GM23248 (cell line): ENCODE measurements around the gene PAPOLA. TPM values are rescaled to one million over a fixed set of nuclear protein-coding genes. Genes with fewer than 3 reads are reported as not detected.

ENCODE experiments used
- DNase-seq: peaks from one replicate; pipeline ENCODE4 v3.0.0-alpha.2; 2015
- H2AFZ ChIP-seq: fragments of 200-600 bp; sonication (generic); 2 replicates; pipeline ENCODE4 v1.6.1; 2016; ENCODE audit warnings: antibody characterized with exemption
- H3F3A ChIP-seq: fragments of 200-600 bp; sonication (generic); 2 replicates; pipeline ENCODE4 v1.6.1; 2016; ENCODE audit warnings: mild to moderate bottlenecking, antibody characterized with exemption, mixed run types; ENCODE audit not compliant: insufficient read depth
- H3K27ac ChIP-seq: fragments of 200-600 bp; sonication (generic); 2 replicates; pipeline ENCODE4 v1.5.1; 2016; ENCODE audit warnings: mild to moderate bottlenecking
- H3K27me3 ChIP-seq: fragments of 200-600 bp; sonication (generic); replicated peaks from 2 replicates; pipeline ENCODE4 v1.6.1; 2016; ENCODE audit warnings: mild to moderate bottlenecking; ENCODE audit not compliant: insufficient read depth
- H3K36me3 ChIP-seq: fragments of 200-600 bp; sonication (generic); 2 replicates; pipeline ENCODE4 v1.6.1; 2016; ENCODE audit warnings: low read depth, mild to moderate bottlenecking
- H3K4me1 ChIP-seq: fragments of 200-600 bp; sonication (generic); 2 replicates; pipeline ENCODE4 v1.6.1; 2016; ENCODE audit warnings: mild to moderate bottlenecking; ENCODE audit not compliant: insufficient read depth
- H3K4me2 ChIP-seq: fragments of 200-600 bp; sonication (generic); one replicate; pipeline ENCODE4 v1.6.1; 2016; ENCODE audit warnings: mild to moderate bottlenecking; ENCODE audit not compliant: unreplicated experiment
- H3K4me3 ChIP-seq: fragments of 200-600 bp; sonication (generic); 2 replicates; pipeline ENCODE4 v1.5.1; 2016; ENCODE audit warnings: mild to moderate bottlenecking
- H3K79me2 ChIP-seq: fragments of 200-600 bp; sonication (generic); 2 replicates; pipeline ENCODE4 v1.6.1; 2016; ENCODE audit warnings: mild to moderate bottlenecking; ENCODE audit not compliant: insufficient read depth
- H3K9ac ChIP-seq: fragments of 200-600 bp; sonication (generic); 2 replicates; pipeline ENCODE4 v1.6.1; 2016; ENCODE audit warnings: mild to moderate bottlenecking
- H3K9me2 ChIP-seq: fragments of 200-600 bp; sonication (generic); 2 replicates; pipeline ENCODE4 v1.6.1; 2016; ENCODE audit warnings: mixed run types, mild to moderate bottlenecking, moderate library complexity; ENCODE audit not compliant: insufficient read depth
- H3K9me3 ChIP-seq: fragments of 200-600 bp; sonication (generic); one replicate; pipeline ENCODE4 v1.6.1; 2017; ENCODE audit warnings: low read depth
- H4K20me1 ChIP-seq: fragments of 200-600 bp; sonication (generic); 2 replicates; pipeline ENCODE4 v1.6.0; 2016; ENCODE audit not compliant: insufficient read depth
- EZH2 ChIP-seq: fragments of 200-600 bp; sonication (generic); IDR thresholded peaks from 2 replicates; pipeline ENCODE4 v1.6.1; 2018; ENCODE audit warnings: antibody characterized with exemption, mild to moderate bottlenecking; ENCODE audit not compliant: insufficient read depth, poor library complexity, severe bottlenecking
- EZH2phosphoT487 ChIP-seq: fragments of 200-600 bp; sonication (generic); IDR thresholded peaks from 2 replicates; pipeline ENCODE4 v1.6.1; 2018; ENCODE audit warnings: antibody characterized with exemption, moderate library complexity, mild to moderate bottlenecking, low read depth; ENCODE audit not compliant: insufficient read depth
- WGBS, 2 experiments: methylation state at CpG; one replicate each; pipeline ENCODE4 v1.1.6; 2015 to 2017; ENCODE audit warnings: low lambda C conversion rate in 2 of 2, low coverage in 1 of 2; ENCODE audit errors: missing lambda C conversion rate in 2 of 2; 5-methylcytosine and 5-hydroxymethylcytosine counted together
- in situ Hi-C: fragments of 300-500 bp; cut with MboI; formaldehyde crosslinking; loops from 2 replicates; pipeline ENCODE4 v1.15.0; 2020
- polyA plus RNA-seq: library from polyadenylated mRNA; unstranded; fragments of >200 nt; fragmentation: Nextera tagmentation; extraction: Ambion mirVana; gene quantifications from 2 replicates; pipeline ENCODE4 v1.2.1, GENCODE V29; 2016
- total RNA-seq: library from RNA; depleted of rRNA; stranded (reverse); fragments of >200 nt; shearing (Covaris generic); gene quantifications from 2 replicates; pipeline ENCODE4 v1.2.3, GENCODE V29; 2014

The PAPOLA gene
- total and polyA plus RNA-seq, 2 experiments from 2014 or later: 64.3 to 119 TPM

DNA sequence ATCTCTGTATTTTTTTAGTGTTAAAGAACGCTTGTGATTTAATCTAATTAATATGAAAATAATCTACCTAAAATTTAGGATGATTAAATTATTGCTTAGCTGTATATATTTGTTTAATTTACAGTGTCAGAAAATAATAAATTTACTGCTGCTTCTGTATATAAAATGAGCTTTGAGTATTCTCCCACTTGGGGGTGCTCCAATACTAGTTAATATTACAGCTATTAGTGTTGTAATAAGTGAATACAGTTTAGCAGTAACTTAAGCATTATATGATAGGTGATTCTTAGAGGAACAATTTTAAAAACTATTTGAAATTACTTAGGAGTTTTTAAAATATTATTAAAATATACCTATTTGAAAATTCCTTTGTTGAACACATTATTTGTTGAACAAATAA, 62.2 kb downstream of the PAPOLA start:
- H3K9me2 ChIP-seq: no peaks in the 10 kb centered on the region
- H3K36me3 ChIP-seq: peaks cover 48% of the 10 kb centered on the region
- no peaks in the 10 kb centered on the region for H3K79me2 ChIP-seq
- H3K4me3 ChIP-seq: no peak overlapping the region
- 0 out of 2 replicates have a peak, but pooled peaks cover 5% of the 10 kb centered on the region for H3K4me1 ChIP-seq
- H3K27me3 ChIP-seq: no peaks in the 10 kb centered on the region
- in situ Hi-C loops: no loop called here
- 96 to 100% methylated on average over 1 of the region's 1 CpG for WGBS, 2 experiments
- no peak overlapping the region for H3K27ac ChIP-seq
- H3K9ac ChIP-seq: no peak overlapping the region
- no peaks in the 10 kb centered on the region for H4K20me1 ChIP-seq
- DNase-seq: peak; percentile 13
- H2AFZ ChIP-seq: no peak overlapping the region
- no peak for TF ChIP-seq EZH2phosphoT487
- TF ChIP-seq EZH2: no peak
- peaks cover 21% of the 10 kb centered on the region; the same call in 1 of the 2 replicates for H3F3A ChIP-seq
- H3K4me2 ChIP-seq: no peak overlapping the region
- H3K9me3 ChIP-seq: no peaks in the 10 kb centered on the region

- no peaks in the 10 kb centered on the region for H3K79me2 ChIP-seq
- H3K9me3 ChIP-seq: no peaks in the 10 kb centered on the region
- 0 out of 2 replicates have a peak, but pooled peaks cover 5% of the 10 kb centered on the region for H3K4me1 ChIP-seq
- H3K9ac ChIP-seq: no peak overlapping the region
- no peaks in the 10 kb centered on the region for H4K20me1 ChIP-seq
- no peaks in the 10 kb centered on the region for H3K9me2 ChIP-seq
- 96 to 98% methylated on average over 2 of the region's 2 CpGs for WGBS, 2 experiments
- no peak overlapping the region for H3K4me2 ChIP-seq
- H3K36me3 ChIP-seq: peaks cover 38% of the 10 kb centered on the region
- no peak overlapping the region for H3K27ac ChIP-seq
- peaks cover 21% of the 10 kb centered on the region; the same call in 1 of the 2 replicates for H3F3A ChIP-seq
- DNase-seq: no peak
- in situ Hi-C loops: no loop called here
- TF ChIP-seq EZH2phosphoT487 (no peak), EZH2 (no peak)
- no peak overlapping the region for H2AFZ ChIP-seq
- H3K4me3 ChIP-seq: no peak overlapping the region
- no peaks in the 10 kb centered on the region for H3K27me3 ChIP-seq
These were observed 63.6 kb downstream of the PAPOLA start for GRCh38 chr14:96565811-96566210.

- 0 out of 2 replicates have a peak, but pooled peaks cover 5% of the 10 kb centered on the region for H3K4me1 ChIP-seq
- H2AFZ ChIP-seq: no peak overlapping the region
- H3K9ac ChIP-seq: no peak overlapping the region
- H3K4me2 ChIP-seq: no peak overlapping the region
- H3K36me3 ChIP-seq: peaks cover 36% of the 10 kb centered on the region
- peak; percentile 62 for DNase-seq
- H3K79me2 ChIP-seq: no peaks in the 10 kb centered on the region
- no peaks in the 10 kb centered on the region for H4K20me1 ChIP-seq
- no peaks in the 10 kb centered on the region for H3K9me2 ChIP-seq
- peaks cover 26% of the 10 kb centered on the region; the same call in 1 of the 2 replicates for H3F3A ChIP-seq
- no peaks in the 10 kb centered on the region for H3K9me3 ChIP-seq
- in situ Hi-C loops: no loop called here
- 73 to 76% methylated on average over 3 of the region's 3 CpGs for WGBS, 2 experiments
- no peak overlapping the region for H3K4me3 ChIP-seq
- no peaks in the 10 kb centered on the region for H3K27me3 ChIP-seq
- TF ChIP-seq EZH2phosphoT487 (no peak), EZH2 (no peak)
- no peak overlapping the region for H3K27ac ChIP-seq
These were observed 65.2 kb downstream of the PAPOLA start for GRCh38 chr14:96567289-96567899.

DNA sequence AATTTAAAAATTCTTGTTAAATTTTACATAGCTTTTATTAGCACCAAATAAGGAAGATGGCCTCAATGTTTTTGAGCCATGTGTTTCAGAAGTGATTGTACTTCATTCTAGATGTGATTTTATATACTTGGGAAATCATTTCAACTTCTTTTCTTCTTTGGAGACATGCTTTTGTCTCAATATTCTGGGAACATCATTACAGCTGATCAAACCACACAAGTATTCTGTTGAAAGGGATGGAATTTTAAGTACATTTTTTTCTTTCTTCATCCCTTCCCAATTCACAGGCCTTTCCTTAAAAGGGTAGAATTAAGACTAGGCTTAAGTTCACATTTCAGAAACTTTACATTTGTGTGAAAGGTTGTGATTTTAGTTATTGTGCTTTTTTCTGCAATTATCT, 66.4 kb downstream of the PAPOLA start:
- no peak for TF ChIP-seq EZH2
- TF ChIP-seq EZH2phosphoT487: no peak
- H4K20me1 ChIP-seq: no peaks in the 10 kb centered on the region
- no peak overlapping the region for H3K4me3 ChIP-seq
- H3K36me3 ChIP-seq: peaks cover 25% of the 10 kb centered on the region
- H3K9ac ChIP-seq: no peak overlapping the region
- in situ Hi-C loops: no loop called here
- H3F3A ChIP-seq: peaks cover 34% of the 10 kb centered on the region
- H3K9me3 ChIP-seq: no peaks in the 10 kb centered on the region
- no peaks in the 10 kb centered on the region for H3K9me2 ChIP-seq
- no peak for DNase-seq
- no peak overlapping the region for H3K27ac ChIP-seq
- no peak overlapping the region for H2AFZ ChIP-seq
- H3K27me3 ChIP-seq: no peaks in the 10 kb centered on the region
- peaks cover 7% of the 10 kb centered on the region for H3K4me1 ChIP-seq
- no peaks in the 10 kb centered on the region for H3K79me2 ChIP-seq
- H3K4me2 ChIP-seq: no peak overlapping the region
